HG03571 (cell line): ENCODE measurements around the gene ALPK1.
"Not testable (repeated sequence)": the region's sequence is repeated elsewhere in the genome, so short reads cannot be mapped to it uniquely, and the experiment has no call there.

Experiments
- ATAC-seq: cut with Tn5 transposase; IDR thresholded peaks from one replicate; pipeline ENCODE4 v1.9.1; 2021; ENCODE audit not compliant: unreplicated experiment

ALPK1 gene

GRCh38 chr4:112448306-112449132 is 151.3 kb downstream of the ALPK1 start:
- ATAC-seq: no peak

- no peak for ATAC-seq
These were observed 152.5 kb downstream of the ALPK1 start for GRCh38 chr4:112449708-112450107.

GRCh38 chr4:112451104-112451503 is 153.9 kb downstream of the ALPK1 start:
- ATAC-seq: no peak

GRCh38 chr4:112451831-112452230 is 154.7 kb downstream of the ALPK1 start:
- no peak for ATAC-seq

- no peak for ATAC-seq
These were observed 156.2 kb downstream of the ALPK1 start for GRCh38 chr4:112453321-112453720.

GRCh38 chr4:112472318-112472717 is 175.1 kb downstream of the ALPK1 start:
- no peak for ATAC-seq

GRCh38 chr4:112473985-112474384 is 176.8 kb downstream of the ALPK1 start:
- ATAC-seq: no peak

GRCh38 chr4:112485930-112486329 is 188.8 kb downstream of the ALPK1 start:
- ATAC-seq: no peak

- not testable (repeated sequence) for ATAC-seq
These were observed 193.6 kb downstream of the ALPK1 start for GRCh38 chr4:112490808-112491207.
